Esophagus muscularis mucosa (tissue), 3 donors: Measurements from ENCODE around the gene SERPINB11.

Experiments
- CTCF ChIP-seq, 3 experiments: fragments of 200-600 bp in 2 of 3; fragments of 450-650 bp in 1 of 3; sonication (generic) in 2 of 3; IDR thresholded peaks; one replicate each; pipeline ENCODE4 v1.5.1; 2017 to 2019; ENCODE audit warnings: antibody characterized with exemption in 3 of 3, mild to moderate bottlenecking in 2 of 3, moderate library complexity in 1 of 3
- POLR2A ChIP-seq: fragments of 450-650 bp; IDR thresholded peaks from one replicate; pipeline ENCODE4 v1.6.1; 2017; ENCODE audit warnings: antibody characterized with exemption, moderate library complexity, mild to moderate bottlenecking, low read depth
- POLR2AphosphoS5 ChIP-seq, 2 donors: sonication (generic); formaldehyde crosslinking; IDR thresholded peaks; one replicate each; pipeline ENCODE4 v1.6.1; 2017; ENCODE audit warnings: antibody characterized with exemption in 2 of 2

- no peak for TF ChIP-seq CTCF (IDR thresholded peaks at IDR 0.05)
- TF ChIP-seq POLR2A = no peak
- no peak for TF ChIP-seq POLR2AphosphoS5 (IDR thresholded peaks at IDR 0.05)
Observed at GRCh38 chr18:63700501-63700900, 2.3 kb upstream of the SERPINB11 start.
